ENCODE results near the gene SSH2. TPM values are rescaled to one million over a fixed set of nuclear protein-coding genes. Genes with fewer than 3 reads are reported as not detected.
"Not testable (repeated sequence)": the region's sequence is repeated elsewhere in the genome, so short reads cannot be mapped to it uniquely, and the experiment has no call there.

Gene SSH2
- total and polyA plus RNA-seq, 7 donors: 18.3 to 35.1 (median 26.5) TPM

GRCh38 chr17:29862951-29863350 is 67.1 kb downstream of the SSH2 start:
- Histone ChIP-seq H3K27me3 (no peaks in the 10 kb centered on the region), H3K27ac (no peak overlapping the region), H3K9me3 (no peaks in the 10 kb centered on the region), H3K36me3 (no peaks in the 10 kb centered on the region), H3K4me3 (no peak overlapping the region), H3K4me1 (peaks cover 0 to 8% (median 0%) of the 10 kb centered on the region in 4 donors)
- intact Hi-C loops (cut with DNase I): no loop called here
- DNase-seq: no peak
- TF ChIP-seq POLR2AphosphoS5 (IDR thresholded peaks at IDR 0.05): no peak
- no peak for TF ChIP-seq EP300 (IDR thresholded peaks at IDR 0.05)
- TF ChIP-seq CTCF (IDR thresholded peaks at IDR 0.05): no peak

- Histone ChIP-seq H3K27ac (no peak overlapping the region), H3K4me1 (peaks cover 0 to 6% (median 0%) of the 10 kb centered on the region in 4 donors), H3K4me3 (no peak overlapping the region), H3K9me3 (no peaks in the 10 kb centered on the region), H3K27me3 (no peaks in the 10 kb centered on the region), H3K36me3 (no peaks in the 10 kb centered on the region)
- intact Hi-C loops (cut with DNase I): no loop called here
- TF ChIP-seq CTCF (IDR thresholded peaks at IDR 0.05) (no peak), EP300 (IDR thresholded peaks at IDR 0.05) (no peak), POLR2AphosphoS5 (IDR thresholded peaks at IDR 0.05) (no peak), POLR2A (IDR thresholded peaks at IDR 0.05) (no peak)
- no peak for DNase-seq
Observed at GRCh38 chr17:29862127-29862526, 67.9 kb downstream of the SSH2 start.

- H3K4me3 ChIP-seq; intact Hi-C loops (cut with DNase I); H3K4me1 ChIP-seq; DNase-seq; H3K27me3 ChIP-seq; H3K36me3 ChIP-seq; H3K27ac ChIP-seq; H3K9me3 ChIP-seq: not testable (repeated sequence)
- 73 to 89% methylated on average over 4 of the region's 4 CpGs for WGBS, 2 donors
Observed at GRCh38 chr17:29859445-29859844, 70.6 kb downstream of the SSH2 start.

GRCh38 chr17:29857823-29858222 is 72.2 kb downstream of the SSH2 start:
- peaks cover 0 to 7% (median 0%) of the 10 kb centered on the region in 4 donors for H3K4me1 ChIP-seq

GRCh38 chr17:29857105-29857504 is 72.9 kb downstream of the SSH2 start:
- H3K4me3 ChIP-seq; intact Hi-C loops (cut with DNase I); H3K27ac ChIP-seq; H3K36me3 ChIP-seq; H3K4me1 ChIP-seq; H3K27me3 ChIP-seq; DNase-seq; H3K9me3 ChIP-seq: not testable (repeated sequence)
- 92 to 95% methylated on average over 4 of the region's 4 CpGs for WGBS, 2 donors

More at GRCh38 chr17:29857823-29858222, 72.2 kb downstream of the SSH2 start:
- H3K9me3 ChIP-seq: no peaks in the 10 kb centered on the region
- no peak overlapping the region for H3K27ac ChIP-seq
- TF ChIP-seq EP300 (IDR thresholded peaks at IDR 0.05): no peak
- no peak for TF ChIP-seq CTCF (IDR thresholded peaks at IDR 0.05)
- no peak for TF ChIP-seq POLR2AphosphoS5 (IDR thresholded peaks at IDR 0.05)
- TF ChIP-seq POLR2A (IDR thresholded peaks at IDR 0.05): no peak
- intact Hi-C loops (cut with DNase I): no loop called here
- H3K36me3 ChIP-seq: no peaks in the 10 kb centered on the region
- no peaks in the 10 kb centered on the region for H3K27me3 ChIP-seq
- DNase-seq: no peak
- no peak overlapping the region for H3K4me3 ChIP-seq

- H3K27ac ChIP-seq: no peak overlapping the region
- TF ChIP-seq POLR2A (IDR thresholded peaks at IDR 0.05): no peak
- no peak overlapping the region for H3K4me3 ChIP-seq
- peaks cover 0 to 7% (median 0%) of the 10 kb centered on the region in 4 donors for H3K4me1 ChIP-seq
- DNase-seq: no peak
- intact Hi-C loops (cut with DNase I): no loop called here
- H3K9me3 ChIP-seq: no peaks in the 10 kb centered on the region
- no peaks in the 10 kb centered on the region for H3K27me3 ChIP-seq
- no peaks in the 10 kb centered on the region for H3K36me3 ChIP-seq
- 85 to 97% methylated on average over 1 of the region's 1 CpG for WGBS, 2 donors
Observed at GRCh38 chr17:29855686-29856085, 74.3 kb downstream of the SSH2 start.
